GM12892 (cell line): ENCODE measurements around the gene HYAL1.

Experiments used
- DNase-seq: peaks from one replicate; pipeline ENCODE4 v3.0.0; 2011; ENCODE audit not compliant: insufficient read length
- FAIRE-seq: peaks from 2 replicates; lab custom pipeline; 2011; peaks lifted over from hg19 to GRCh38; lab: Jason Lieb, UNC
- POLR2A ChIP-seq: IDR thresholded peaks from 2 replicates; pipeline ENCODE4 v1.6.1; 2011; ENCODE audit warnings: low read depth, low read length, control low read depth
- POLR2AphosphoS5 ChIP-seq: IDR thresholded peaks from 2 replicates; pipeline ENCODE4 v1.6.1; 2011; ENCODE audit warnings: low read depth, low read length, control low read depth
- TAF1 ChIP-seq: IDR thresholded peaks from 2 replicates; pipeline ENCODE4 v1.6.1; 2011; ENCODE audit warnings: low read depth, mild to moderate bottlenecking, control low read depth, low read length, borderline replicate concordance

The HYAL1 gene

DNA sequence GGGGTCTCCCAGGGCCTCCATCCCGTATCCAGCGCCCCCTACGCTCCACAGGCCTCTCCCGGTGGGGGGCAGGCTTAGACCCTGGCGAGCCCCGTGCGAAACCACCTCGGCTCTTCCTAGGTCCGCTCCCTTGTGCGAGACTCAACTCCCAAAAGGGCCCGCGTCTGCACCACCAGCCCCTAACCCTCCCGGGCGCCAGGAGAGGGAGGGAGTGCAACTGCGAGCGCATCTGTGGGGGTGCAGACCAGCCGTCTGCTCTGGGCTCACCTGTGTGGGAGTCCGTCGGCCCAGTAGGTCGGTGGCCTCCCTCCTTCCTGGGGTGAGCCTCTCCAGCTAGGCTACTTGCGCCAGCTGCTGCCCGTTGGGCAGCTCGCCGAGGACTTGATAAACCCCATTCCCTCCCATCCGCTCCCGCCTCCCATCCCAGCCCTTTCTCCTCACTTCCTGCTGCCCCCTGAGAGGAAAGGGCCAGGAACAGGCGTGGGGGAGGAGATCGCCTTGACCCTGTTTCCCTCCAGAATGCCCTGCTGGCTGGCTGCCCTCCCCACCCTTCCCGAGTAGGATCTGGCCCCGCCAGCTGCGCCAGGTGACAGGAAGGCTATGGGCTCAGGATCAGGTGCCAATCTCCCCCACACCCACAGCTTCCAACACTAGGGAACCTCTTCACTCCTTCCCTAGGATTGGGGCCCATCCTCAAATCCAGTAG lies 19.2 kb upstream of the HYAL1 start, which contains the start of gene HYAL2:
Gene HYAL2 (minus strand): TSS at position 360 of the 706 bp plus-strand sequence. CDS start 2,256 bp downstream, outside the sequence.
- DNase-seq (no peak), FAIRE-seq (no peak)

DNA sequence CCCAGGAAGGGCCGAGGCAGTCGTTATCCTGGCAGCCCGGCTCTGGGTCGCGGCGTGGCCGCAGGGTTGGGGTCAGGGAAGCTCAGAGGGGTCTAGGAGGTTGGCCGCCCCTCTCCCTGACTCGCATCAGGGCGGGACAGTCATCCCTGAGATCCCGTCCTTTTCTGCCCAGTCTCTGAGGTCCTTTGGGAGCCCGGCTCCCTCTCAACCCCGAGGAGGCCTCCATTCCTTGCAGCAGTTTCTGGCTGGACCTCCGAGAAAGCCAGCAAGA lies 18.7 kb upstream of the HYAL1 start:
- no peak for TF ChIP-seq POLR2A
- TF ChIP-seq TAF1: no peak
- TF ChIP-seq POLR2AphosphoS5: no peak
- no peak for DNase-seq
- FAIRE-seq: no peak

More for the DNA sequence above, 19.2 kb upstream of the HYAL1 start, which contains the start of gene HYAL2:
- TF ChIP-seq TAF1 (no peak), POLR2AphosphoS5 (no peak), POLR2A (no peak)

GRCh38 chr3:50321336-50322114 lies 18.2 kb upstream of the HYAL1 start:
- peak; percentile 97 for FAIRE-seq
- peak; percentile 94 for DNase-seq
- TF ChIP-seq POLR2AphosphoS5: no peak
- 0 out of 2 replicates have a peak, but pooled peaks have one; percentile 6 for TF ChIP-seq TAF1
- TF ChIP-seq POLR2A: peak; percentile 83; the same call in 1 of the 2 replicates

- no peak for FAIRE-seq
- no peak for TF ChIP-seq TAF1
- no peak for TF ChIP-seq POLR2A
- no peak for TF ChIP-seq POLR2AphosphoS5
- peak; percentile 80 for DNase-seq
These were observed 17.5 kb upstream of the HYAL1 start for GRCh38 chr3:50320853-50321335.

DNA sequence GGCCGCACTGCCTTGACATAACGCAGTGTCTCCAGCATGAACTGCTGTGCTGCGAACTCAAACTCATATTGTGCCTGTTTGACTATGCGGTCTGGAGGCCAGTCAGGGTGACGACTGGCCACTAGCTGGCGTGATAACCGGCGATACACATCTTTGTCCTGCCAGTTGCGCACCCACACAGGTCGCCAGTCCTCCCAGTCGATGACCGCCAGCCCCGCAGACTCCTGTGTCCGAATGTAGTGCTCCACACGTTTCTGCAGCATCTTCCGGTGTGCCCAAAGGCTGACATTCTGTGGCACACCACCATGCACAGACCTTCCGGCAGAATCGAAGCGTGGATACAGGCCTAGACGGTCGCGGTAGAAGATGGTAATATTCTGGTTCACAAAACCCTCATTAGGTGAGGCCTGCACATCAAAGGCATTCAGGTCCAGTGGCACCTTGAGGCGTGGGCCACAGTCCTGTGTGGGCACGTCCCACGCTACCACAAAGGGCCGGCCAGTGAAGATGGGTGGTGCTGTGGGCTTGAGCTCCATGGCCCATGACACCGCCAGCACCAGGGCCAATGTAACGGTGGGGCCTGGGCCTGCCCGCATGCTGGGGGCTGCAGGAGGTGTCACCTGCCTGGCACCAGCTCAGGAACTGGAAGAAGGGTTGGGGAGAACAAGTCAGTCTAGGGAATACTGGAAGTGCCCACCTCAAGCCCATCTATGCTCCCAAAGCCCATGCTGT lies 16.7 kb upstream of the HYAL1 start:
- no peak for TF ChIP-seq TAF1
- no peak for TF ChIP-seq POLR2AphosphoS5
- TF ChIP-seq POLR2A: no peak
- FAIRE-seq (no peak), DNase-seq (no peak)

- no peak for TF ChIP-seq TAF1
- TF ChIP-seq POLR2AphosphoS5: no peak
- TF ChIP-seq POLR2A: no peak
- FAIRE-seq: no peak
These were observed 16.0 kb upstream of the HYAL1 start for GRCh38 chr3:50319181-50319893.

GRCh38 chr3:50318615-50319014 lies 15.2 kb upstream of the HYAL1 start:
- FAIRE-seq (no peak), DNase-seq (no peak)
- TF ChIP-seq POLR2A (no peak), POLR2AphosphoS5 (no peak), TAF1 (no peak)

More at GRCh38 chr3:50319181-50319893, 16.0 kb upstream of the HYAL1 start:
- DNase-seq: no peak

DNA sequence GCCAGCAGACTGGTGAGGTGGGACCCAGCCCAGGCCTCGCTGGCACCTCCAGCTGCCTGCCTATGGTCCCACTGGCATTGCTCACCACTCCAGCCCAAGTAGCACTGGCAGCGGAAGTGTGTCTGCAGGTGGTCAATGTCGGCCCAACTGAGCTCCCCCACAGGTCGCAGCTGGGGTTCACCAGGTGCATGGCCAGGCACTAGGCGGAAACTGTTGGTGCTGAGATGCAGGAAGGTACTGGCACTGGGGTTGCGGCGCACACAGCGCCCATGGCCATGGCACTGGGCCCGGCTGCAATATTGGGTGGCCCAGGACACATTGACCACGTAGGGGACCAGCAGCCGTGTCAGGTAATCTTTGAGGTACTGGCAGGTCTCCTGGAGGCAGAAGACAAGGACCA lies 14.8 kb upstream of the HYAL1 start:
- FAIRE-seq (no peak), DNase-seq (no peak)
- TF ChIP-seq POLR2AphosphoS5 (no peak), POLR2A (no peak), TAF1 (no peak)

DNA sequence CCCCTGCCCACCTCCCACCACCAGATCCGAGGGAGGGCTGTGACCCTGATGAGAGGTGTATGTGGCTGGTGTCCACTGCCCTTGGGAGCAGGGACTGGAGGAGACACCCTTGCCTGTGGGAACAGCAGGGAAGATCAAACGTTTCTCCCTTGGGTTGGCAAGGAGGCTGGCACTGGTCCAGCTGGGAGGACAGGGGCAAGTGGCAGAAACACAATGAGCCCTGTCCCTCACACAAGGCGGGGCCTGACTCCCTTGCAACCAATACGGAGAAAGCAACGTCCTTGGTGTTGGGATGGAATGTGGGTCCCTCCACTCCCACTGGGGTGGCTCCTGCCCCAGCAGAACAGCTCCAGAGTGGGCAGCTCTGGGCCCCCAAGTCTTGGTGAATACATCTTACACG lies 13.9 kb upstream of the HYAL1 start:
- no peak for TF ChIP-seq TAF1
- no peak for TF ChIP-seq POLR2AphosphoS5
- no peak for TF ChIP-seq POLR2A
- DNase-seq (no peak), FAIRE-seq (no peak)

GRCh38 chr3:50316657-50317242 lies 13.4 kb upstream of the HYAL1 start:
- FAIRE-seq (no peak), DNase-seq (no peak)
- TF ChIP-seq POLR2A (no peak), POLR2AphosphoS5 (no peak), TAF1 (no peak)

DNA sequence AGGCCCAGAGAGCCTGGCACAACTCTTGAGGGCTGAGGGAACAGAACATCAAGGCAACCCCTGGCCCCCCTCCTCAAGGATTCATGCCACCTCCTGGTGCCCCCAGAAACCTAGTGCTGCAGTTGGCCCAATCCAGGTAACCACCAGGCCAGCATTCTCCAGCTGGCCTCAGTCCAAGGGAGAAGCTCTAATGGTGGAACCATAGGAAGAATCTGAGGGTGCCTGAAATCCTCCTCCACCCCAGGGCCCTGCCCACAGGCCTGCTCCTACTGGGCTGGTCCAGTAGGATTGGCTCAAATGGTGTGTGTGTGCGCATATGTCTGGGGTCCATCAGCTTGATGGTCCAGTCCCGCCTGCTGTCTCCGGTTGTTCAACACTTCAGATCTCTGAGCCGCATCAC lies 11.4 kb upstream of the HYAL1 start:
- FAIRE-seq (no peak), DNase-seq (no peak)
- no peak for TF ChIP-seq POLR2AphosphoS5
- TF ChIP-seq POLR2A: no peak
- TF ChIP-seq TAF1: no peak
